GM23338 (cell line): Measurements from ENCODE around the gene TMEM38A. TPM values are rescaled to one million over a fixed set of nuclear protein-coding genes. Genes with fewer than 3 reads are reported as not detected.
A peak's percentile ranks its signal among the peaks of the same experiment; 100 is the strongest.

Experiments used
- ATAC-seq: fragments of 200-7000 bp; cut with Tn5 transposase; 3 replicates; pipeline ENCODE4 v1.9.1; 2020
- DNase-seq: peaks from one replicate; pipeline ENCODE4 v3.0.0-alpha.2; 2015; ENCODE audit warnings: low spot score
- H2AFZ ChIP-seq: fragments of 200-600 bp; sonication (generic); 2 replicates; pipeline ENCODE4 v1.8.0; 2016; ENCODE audit warnings: antibody characterized with exemption, mild to moderate bottlenecking, moderate library complexity
- H3F3A ChIP-seq: fragments of 200-600 bp; sonication (generic); replicated peaks from 2 replicates; pipeline ENCODE4 v1.8.0; 2017; ENCODE audit warnings: antibody characterized with exemption, mixed run types, low read depth
- H3K27ac ChIP-seq: fragments of 200-600 bp; sonication (generic); 2 replicates; pipeline ENCODE4 v1.6.1; 2016; ENCODE audit warnings: low read depth
- H3K27me3 ChIP-seq: fragments of 200-600 bp; sonication (generic); 2 replicates; pipeline ENCODE4 v1.8.0; 2016; ENCODE audit warnings: mild to moderate bottlenecking, mixed run types, moderate library complexity; ENCODE audit not compliant: insufficient read depth
- H3K36me3 ChIP-seq: fragments of 200-600 bp; sonication (generic); 2 replicates; pipeline ENCODE4 v1.8.0; 2016; ENCODE audit warnings: mild to moderate bottlenecking; ENCODE audit not compliant: insufficient read depth
- H3K4me1 ChIP-seq: fragments of 200-600 bp; sonication (generic); 2 replicates; pipeline ENCODE4 v1.8.0; 2016; ENCODE audit warnings: mild to moderate bottlenecking, moderate library complexity; ENCODE audit not compliant: insufficient read depth
- H3K4me2 ChIP-seq: fragments of 200-600 bp; sonication (generic); 2 replicates; pipeline ENCODE4 v1.7.1; 2017; ENCODE audit warnings: mixed run types
- H3K4me3 ChIP-seq: fragments of 200-600 bp; sonication (generic); 2 replicates; pipeline ENCODE4 v1.6.1; 2016; ENCODE audit warnings: mixed run types
- H3K79me2 ChIP-seq: fragments of 200-600 bp; sonication (generic); replicated peaks from 2 replicates; pipeline ENCODE4 v1.8.0; 2017; ENCODE audit warnings: mild to moderate bottlenecking; ENCODE audit not compliant: insufficient read depth
- H3K9me2 ChIP-seq: fragments of 200-600 bp; sonication (generic); 2 replicates; pipeline ENCODE4 v1.8.0; 2017; ENCODE audit not compliant: insufficient read depth
- H4K20me1 ChIP-seq: fragments of 200-600 bp; sonication (generic); replicated peaks from 2 replicates; pipeline ENCODE4 v1.8.0; 2017; ENCODE audit warnings: mild to moderate bottlenecking; ENCODE audit not compliant: insufficient read depth
- H3K27ac Mint-ChIP-seq: 2 replicates; pipeline ENCODE4 v1.8.0; 2020; ENCODE audit warnings: inconsistent platforms, mild to moderate bottlenecking, moderate library complexity, mixed read lengths
- H3K27me3 Mint-ChIP-seq: 3 replicates; pipeline ENCODE4 v1.8.0; 2022; ENCODE audit warnings: low read depth, mild to moderate bottlenecking, moderate library complexity, mixed read lengths, inconsistent platforms; ENCODE audit not compliant: insufficient read depth, poor library complexity
- H3K36me3 Mint-ChIP-seq: 3 replicates; pipeline ENCODE4 v1.8.0; 2021; ENCODE audit warnings: low read depth, mild to moderate bottlenecking, inconsistent platforms, moderate library complexity, mixed read lengths
- H3K4me1 Mint-ChIP-seq: 3 replicates; pipeline ENCODE4 v1.8.0; 2020; ENCODE audit warnings: mild to moderate bottlenecking, inconsistent platforms, mixed read lengths
- H3K4me3 Mint-ChIP-seq: 3 replicates; pipeline ENCODE4 v1.8.0; 2021; ENCODE audit warnings: moderate library complexity, mild to moderate bottlenecking, inconsistent platforms, mixed read lengths
- H3K9me3 Mint-ChIP-seq: 3 replicates; pipeline ENCODE4 v1.8.0; 2020; ENCODE audit warnings: moderate library complexity, mild to moderate bottlenecking, inconsistent platforms, mixed read lengths
- CREB1 ChIP-seq: fragments of 250-450 bp; sonication (Bioruptor Pico); IDR thresholded peaks from 2 replicates; pipeline ENCODE4 v1.5.0; 2020; ENCODE audit warnings: low read depth, mild to moderate bottlenecking, moderate library complexity
- CTCF ChIP-seq, 2 experiments: fragments of 200-600 bp in 1 of 2; sonication (generic) in 1 of 2; conservative IDR thresholded peaks; 2 replicates each; pipeline versions ENCODE4 v1.5.1 to v1.6.1; 2016 to 2017; ENCODE audit warnings: antibody characterized with exemption in 2 of 2, low read depth in 2 of 2, mild to moderate bottlenecking in 2 of 2, moderate library complexity in 1 of 2
- ETS1 ChIP-seq: IDR thresholded peaks from 2 replicates; pipeline ENCODE4 v1.6.1; 2016; ENCODE audit warnings: antibody characterized with exemption
- EZH2phosphoT487 ChIP-seq: fragments of 200-600 bp; sonication (generic); IDR thresholded peaks from one replicate; pipeline ENCODE4 v1.8.1; 2018; ENCODE audit warnings: antibody characterized with exemption; ENCODE audit not compliant: unreplicated experiment
- NANOG ChIP-seq: IDR thresholded peaks from 2 replicates; pipeline ENCODE4 v1.6.1; 2016; ENCODE audit warnings: antibody characterized with exemption, borderline replicate concordance
- REST ChIP-seq: IDR thresholded peaks from one replicate; pipeline ENCODE4 v1.6.1; 2018; ENCODE audit warnings: antibody characterized with exemption; ENCODE audit not compliant: unreplicated experiment
- STAT1 ChIP-seq: IDR thresholded peaks from one replicate; pipeline ENCODE4 v1.6.1; 2016; ENCODE audit warnings: antibody characterized with exemption; ENCODE audit not compliant: unreplicated experiment
- ZNF114 ChIP-seq: fragments of 250-450 bp; sonication (Bioruptor Pico); IDR thresholded peaks from 2 replicates; pipeline ENCODE4 v1.5.0; 2020; ENCODE audit warnings: mild to moderate bottlenecking, moderate library complexity
- polyA plus RNA-seq: library from polyadenylated mRNA; unstranded; fragments of >200 nt; fragmentation: Nextera tagmentation; extraction: Ambion mirVana; gene quantifications from 2 replicates; pipeline ENCODE4 v1.2.1, GENCODE V29; 2016
- total RNA-seq: library from RNA; depleted of rRNA; stranded (reverse); fragments of >200 nt; shearing (Covaris generic); gene quantifications from 2 replicates; pipeline ENCODE4 v1.2.3, GENCODE V29; 2014

The TMEM38A gene
- total and polyA plus RNA-seq, 2 experiments from 2014 or later: 5.9 to 14.1 TPM

GRCh38 chr19:16655727-16656126 is 5.2 kb upstream of the TMEM38A start:
- no peak overlapping the region for H2AFZ ChIP-seq
- Mint-ChIP-seq H3K36me3 (peaks cover 82% of the 10 kb centered on the region), H3K9me3 (no peaks in the 10 kb centered on the region), H3K4me3 (no peak overlapping the region), H3K4me1 (peaks cover 2% of the 10 kb centered on the region; the same call in 1 of the 3 replicates), H3K27ac (no peak overlapping the region), H3K27me3 (peaks cover 8% of the 10 kb centered on the region)
- H3F3A ChIP-seq: 0 out of 2 replicates have a peak, but pooled peaks cover 3% of the 10 kb centered on the region
- H3K27me3 ChIP-seq: no peaks in the 10 kb centered on the region
- no peaks in the 10 kb centered on the region for H3K9me2 ChIP-seq
- DNase-seq (no peak), ATAC-seq (no peak)
- no peaks in the 10 kb centered on the region for H3K4me1 ChIP-seq
- H4K20me1 ChIP-seq: peaks cover 25% of the 10 kb centered on the region
- no peak overlapping the region for H3K4me2 ChIP-seq
- peaks cover 46% of the 10 kb centered on the region for H3K79me2 ChIP-seq
- peaks cover 38% of the 10 kb centered on the region for H3K36me3 ChIP-seq
- H3K27ac ChIP-seq: no peak overlapping the region
- H3K4me3 ChIP-seq: no peak overlapping the region
- no peak for TF ChIP-seq ZNF114 (CRISPR knock-in tag)
- TF ChIP-seq ETS1: no peak
- TF ChIP-seq REST: no peak
- TF ChIP-seq EZH2phosphoT487: no peak
- no peak for TF ChIP-seq STAT1

- H3K27me3 Mint-ChIP-seq: peaks cover 12% of the 10 kb centered on the region
- Histone ChIP-seq H3F3A (0 out of 2 replicates have a peak, but pooled peaks cover 3% of the 10 kb centered on the region), H3K27me3 (no peaks in the 10 kb centered on the region), H3K27ac (no peak overlapping the region), H3K9me2 (no peaks in the 10 kb centered on the region), H4K20me1 (peaks cover 21% of the 10 kb centered on the region), H3K4me2 (no peak overlapping the region), H3K36me3 (peaks cover 32% of the 10 kb centered on the region), H2AFZ (no peak overlapping the region), H3K79me2 (peaks cover 53% of the 10 kb centered on the region), H3K4me3 (no peak overlapping the region), H3K4me1 (peaks cover 7% of the 10 kb centered on the region)
- ATAC-seq: no peak
- no peak overlapping the region; the same call in 1 of the 2 replicates for H3K27ac Mint-ChIP-seq
- H3K4me1 Mint-ChIP-seq: peaks cover 5% of the 10 kb centered on the region; the same call in 2 of the 3 replicates
- no peak for DNase-seq
- H3K9me3 Mint-ChIP-seq: no peaks in the 10 kb centered on the region
- 0 out of 3 replicates have a peak overlapping the region, but pooled peaks have one; percentile 6 for H3K4me3 Mint-ChIP-seq
- H3K36me3 Mint-ChIP-seq: peaks cover 66% of the 10 kb centered on the region
- TF ChIP-seq CTCF (conservative IDR thresholded peaks at IDR 0.05; ENCODE audit: low read depth in 2 of 2) (no peak), NANOG (no peak), REST (no peak), CREB1 (CRISPR knock-in tag) (no peak)
Observed at GRCh38 chr19:16657384-16657783, 3.6 kb upstream of the TMEM38A start.
